ENCODE results near the gene C3orf38. TPM values are rescaled to one million over a fixed set of nuclear protein-coding genes. Genes with fewer than 3 reads are reported as not detected.
A peak's percentile ranks its signal among the peaks of the same experiment; 100 is the strongest.
"Not testable (repeated sequence)": the region's sequence is repeated elsewhere in the genome, so short reads cannot be mapped to it uniquely, and the experiment has no call there.

The C3orf38 gene
- total RNA-seq, 5 donors from 2014 or later (not counting 1 experiment from before 2014, with no cell fraction given) = 26.0 to 39.3 (median 26.8) TPM

DNA sequence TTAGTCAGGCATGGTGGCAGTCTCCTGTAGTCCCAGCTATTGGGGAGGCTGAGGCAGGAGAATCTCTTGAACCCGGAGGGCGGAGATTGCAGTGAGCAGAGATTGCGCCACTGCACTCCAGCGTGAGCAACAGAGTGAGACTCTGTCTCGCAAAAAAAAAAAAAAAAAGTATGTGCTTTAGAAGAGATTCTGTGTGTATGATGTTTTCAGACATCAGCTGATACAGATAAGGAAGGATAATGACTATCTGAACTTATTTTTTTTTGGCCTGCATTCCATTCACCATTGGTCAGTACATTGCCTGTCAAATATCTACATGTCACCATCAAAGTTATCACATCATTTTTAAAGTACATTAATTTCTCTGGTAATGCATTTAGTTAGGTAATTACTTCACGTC lies 17.4 kb downstream of the C3orf38 start:
- POLR2A ChIA-PET = interaction anchor here in 1 of 2 donors (0.7 kb wide), 1 partner anchor 880 kb away, joined by 11 read pairs; no protein-coding TSS in a partner anchor
- DNase-seq = no peak

DNA sequence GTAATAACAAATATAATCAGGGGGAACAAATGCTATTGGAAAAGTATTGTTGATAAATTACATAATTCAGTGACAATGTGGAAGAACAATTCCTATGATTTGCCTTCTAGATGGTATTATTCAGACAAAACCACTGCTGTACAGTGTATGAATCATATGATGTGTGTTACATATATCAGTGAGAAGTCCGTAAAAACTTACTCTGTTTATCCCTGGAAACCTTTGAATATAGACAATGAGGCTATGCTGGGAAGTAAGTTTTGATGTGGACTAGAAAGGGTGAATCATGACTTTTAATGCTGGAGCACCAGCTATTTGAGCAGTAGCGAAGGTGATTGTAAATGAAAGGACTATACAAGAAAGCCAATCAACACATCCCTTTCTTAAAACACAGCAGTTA lies 17.9 kb downstream of the C3orf38 start:
- DNase-seq = no peak
- no peaks in the 10 kb centered on the region for H3K27me3 Mint-ChIP-seq
- no peaks in the 10 kb centered on the region for H3K9me3 ChIP-seq
- no peak overlapping the region for H3K4me3 Mint-ChIP-seq
- ChIA-PET CTCF (interaction anchor here in 1 of 2 donors (0.6 kb wide), 2 partner anchors 13 to 116 kb away, joined by 3 read pairs; no protein-coding TSS in a partner anchor), POLR2A (interaction anchor here in 1 of 2 donors (0.6 kb wide), 1 partner anchor 978 kb away, joined by 4 read pairs; no protein-coding TSS in a partner anchor)
- no peak for ATAC-seq (replicated peaks in 1 of 4)
- H3K36me3 Mint-ChIP-seq = peaks cover 36% of the 10 kb centered on the region
- no peak overlapping the region for H3K27ac Mint-ChIP-seq
- H3K9me3 Mint-ChIP-seq = no peaks in the 10 kb centered on the region
- H3K4me1 Mint-ChIP-seq = peaks cover 0 to 8% (median 7%) of the 10 kb centered on the region in 3 donors
- 100% methylated on average over 1 of the region's 2 CpGs for WGBS (ENCODE audit: insufficient coverage)
- H3K4me1 ChIP-seq (ENCODE audit: control insufficient read depth in 1 of 2, extremely low read depth in 1 of 2, insufficient read depth in 2 of 2, low read length in 2 of 2) = no peaks in the 10 kb centered on the region
- H3K4me3 ChIP-seq (ENCODE audit: control insufficient read depth in 1 of 2, extremely low read depth in 1 of 2, low read length in 1 of 2) = no peak overlapping the region
- H3K27ac ChIP-seq (ENCODE audit: low read length) = no peak overlapping the region
- H3K27me3 ChIP-seq (replicated peaks in 1 of 2; ENCODE audit: control insufficient read depth in 2 of 2, extremely low read depth in 1 of 2, insufficient read depth in 2 of 2, low read length in 1 of 2) = no peaks in the 10 kb centered on the region
- no peaks in the 10 kb centered on the region for H3K36me3 ChIP-seq (ENCODE audit: control insufficient read depth in 2 of 2, extremely low read depth in 1 of 2, insufficient read depth in 1 of 2, low read length in 1 of 2)

More for the DNA sequence above, 17.4 kb downstream of the C3orf38 start:
- Mint-ChIP-seq H3K4me1 (peaks cover 0 to 11% (median 11%) of the 10 kb centered on the region in 3 donors), H3K27me3 (no peaks in the 10 kb centered on the region), H3K27ac (no peak overlapping the region), H3K9me3 (no peaks in the 10 kb centered on the region), H3K36me3 (peaks cover 35% of the 10 kb centered on the region), H3K4me3 (no peak overlapping the region)
- no peak for ATAC-seq (replicated peaks in 1 of 4)
- Histone ChIP-seq H3K36me3 (ENCODE audit: control insufficient read depth in 2 of 2, extremely low read depth in 1 of 2, insufficient read depth in 1 of 2, low read length in 1 of 2) (no peaks in the 10 kb centered on the region), H3K27me3 (replicated peaks in 1 of 2; ENCODE audit: control insufficient read depth in 2 of 2, extremely low read depth in 1 of 2, insufficient read depth in 2 of 2, low read length in 1 of 2) (no peaks in the 10 kb centered on the region), H3K27ac (ENCODE audit: low read length) (no peak overlapping the region), H3K4me3 (ENCODE audit: control insufficient read depth in 1 of 2, extremely low read depth in 1 of 2, low read length in 1 of 2) (no peak overlapping the region), H3K4me1 (ENCODE audit: control insufficient read depth in 1 of 2, extremely low read depth in 1 of 2, insufficient read depth in 2 of 2, low read length in 2 of 2) (no peaks in the 10 kb centered on the region), H3K9me3 (no peaks in the 10 kb centered on the region)
- no CpG with 5 or more reads among the region's 6 CpGs for WGBS (ENCODE audit: insufficient coverage)
- CTCF ChIA-PET = interaction anchor here in 1 of 2 donors (0.6 kb wide), 1 partner anchor 13 kb away, joined by 3 read pairs; no protein-coding TSS in a partner anchor

DNA sequence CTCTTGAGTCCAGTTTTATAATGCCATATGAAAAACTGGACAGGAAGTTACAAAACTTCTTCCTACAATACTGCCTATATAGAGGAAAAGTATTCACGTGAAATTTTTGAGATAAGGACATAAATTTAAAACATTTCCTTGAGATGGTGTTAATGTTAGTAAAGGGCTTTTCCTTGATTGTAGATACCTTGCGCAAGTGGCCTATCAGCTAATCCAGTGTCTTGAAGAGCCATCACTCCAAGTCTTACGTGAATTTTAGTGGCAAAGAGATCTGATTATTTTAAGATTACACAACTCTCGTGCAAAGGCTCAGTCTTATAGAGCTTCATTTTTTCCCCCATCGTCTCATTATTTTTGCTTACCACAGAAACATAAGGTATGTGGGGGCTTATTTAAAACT lies 18.4 kb downstream of the C3orf38 start:
- Mint-ChIP-seq H3K27me3 (no peaks in the 10 kb centered on the region), H3K36me3 (peaks cover 39% of the 10 kb centered on the region), H3K4me3 (no peak overlapping the region), H3K27ac (no peak overlapping the region), H3K4me1 (peaks cover 0 to 5% (median 4%) of the 10 kb centered on the region in 3 donors), H3K9me3 (peaks cover 0 to 3% (median 0%) of the 10 kb centered on the region in 3 donors)
- DNase-seq (no peak), ATAC-seq (replicated peaks in 1 of 4) (no peak)
- H3K4me3 ChIP-seq (ENCODE audit: control insufficient read depth in 1 of 2, extremely low read depth in 1 of 2, low read length in 1 of 2) = no peak overlapping the region
- POLR2A ChIA-PET = interaction anchor here in 1 of 2 donors (0.6 kb wide), 1 partner anchor 979 kb away, joined by 4 read pairs; no protein-coding TSS in a partner anchor
- CTCF ChIA-PET = interaction anchor here in 1 of 2 donors (0.6 kb wide), 3 partner anchors 117 to 400 kb away, joined by 3 to 7 read pairs (median 5); no protein-coding TSS in a partner anchor
- H3K9me3 ChIP-seq = no peaks in the 10 kb centered on the region
- H3K36me3 ChIP-seq (ENCODE audit: control insufficient read depth in 2 of 2, extremely low read depth in 1 of 2, insufficient read depth in 1 of 2, low read length in 1 of 2) = no peaks in the 10 kb centered on the region
- no CpG with 5 or more reads among the region's 5 CpGs for WGBS (ENCODE audit: insufficient coverage)
- H3K27ac ChIP-seq (ENCODE audit: low read length) = no peak overlapping the region
- H3K4me1 ChIP-seq (ENCODE audit: control insufficient read depth in 1 of 2, extremely low read depth in 1 of 2, insufficient read depth in 2 of 2, low read length in 2 of 2) = no peaks in the 10 kb centered on the region
- no peaks in the 10 kb centered on the region for H3K27me3 ChIP-seq (replicated peaks in 1 of 2; ENCODE audit: control insufficient read depth in 2 of 2, extremely low read depth in 1 of 2, insufficient read depth in 2 of 2, low read length in 1 of 2)

DNA sequence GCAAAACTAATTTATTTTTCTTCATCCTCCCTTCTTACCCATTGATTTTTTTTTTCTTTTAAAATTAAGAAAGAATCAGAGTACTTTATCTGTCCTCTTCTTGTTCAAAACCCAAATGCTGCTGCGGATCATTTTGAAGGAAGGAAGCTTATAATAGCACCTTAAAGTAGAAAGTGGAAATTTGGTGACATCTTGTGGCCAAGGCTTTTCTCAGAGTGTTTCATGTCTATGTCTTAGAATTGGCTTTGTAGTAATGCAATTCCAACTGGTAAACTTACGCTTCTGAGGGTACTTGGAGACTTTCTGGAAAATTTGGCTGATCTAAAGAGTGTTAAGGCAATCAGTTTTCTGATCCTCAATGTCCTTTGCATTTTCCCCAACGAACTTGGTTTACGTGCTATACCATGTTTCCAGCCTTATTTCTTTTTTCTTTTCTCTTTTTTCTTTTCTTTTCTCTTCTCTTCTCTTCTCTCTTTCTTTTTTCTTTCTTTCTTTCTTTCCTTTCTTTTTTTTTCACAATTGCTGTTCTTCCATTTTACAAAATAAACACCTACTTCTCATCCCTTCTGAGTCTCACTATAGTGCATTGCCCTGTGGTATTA lies 30.7 kb downstream of the C3orf38 start:
- Mint-ChIP-seq H3K4me3 (no peak overlapping the region), H3K4me1 (peaks cover 3 to 9% (median 7%) of the 10 kb centered on the region in 3 donors), H3K9me3 (peaks cover 6 to 20% (median 12%) of the 10 kb centered on the region in 3 donors), H3K27me3 (no peaks in the 10 kb centered on the region), H3K27ac (no peak overlapping the region), H3K36me3 (peaks cover 6% of the 10 kb centered on the region)
- peak in 2 of 4 experiments; percentile 37 to 66 for ATAC-seq (replicated peaks in 1 of 4)
- Histone ChIP-seq H3K4me1 (ENCODE audit: control insufficient read depth in 1 of 2, extremely low read depth in 1 of 2, insufficient read depth in 2 of 2, low read length in 2 of 2) (no peaks in the 10 kb centered on the region), H3K36me3 (ENCODE audit: control insufficient read depth in 2 of 2, extremely low read depth in 1 of 2, insufficient read depth in 1 of 2, low read length in 1 of 2) (no peaks in the 10 kb centered on the region), H3K27me3 (replicated peaks in 1 of 2; ENCODE audit: control insufficient read depth in 2 of 2, extremely low read depth in 1 of 2, insufficient read depth in 2 of 2, low read length in 1 of 2) (no peaks in the 10 kb centered on the region), H3K27ac (ENCODE audit: low read length) (no peak overlapping the region), H3K4me3 (ENCODE audit: control insufficient read depth in 1 of 2, extremely low read depth in 1 of 2, low read length in 1 of 2) (no peak overlapping the region), H3K9me3 (no peaks in the 10 kb centered on the region)
- POLR2A ChIA-PET = no interaction called here
- 72% methylated on average over 2 of the region's 4 CpGs for WGBS (ENCODE audit: insufficient coverage)
- peak in 18 of 35 experiments; percentile 0 to 66 (median 8) for DNase-seq
- CTCF ChIA-PET = interaction anchor here (0.7 to 1.5 kb wide), 12 partner anchors 9 to 921 kb away, joined by 3 to 10 read pairs (median 4); partner anchors contain the start of gene C3orf38 (in 1 of the 2)

DNA sequence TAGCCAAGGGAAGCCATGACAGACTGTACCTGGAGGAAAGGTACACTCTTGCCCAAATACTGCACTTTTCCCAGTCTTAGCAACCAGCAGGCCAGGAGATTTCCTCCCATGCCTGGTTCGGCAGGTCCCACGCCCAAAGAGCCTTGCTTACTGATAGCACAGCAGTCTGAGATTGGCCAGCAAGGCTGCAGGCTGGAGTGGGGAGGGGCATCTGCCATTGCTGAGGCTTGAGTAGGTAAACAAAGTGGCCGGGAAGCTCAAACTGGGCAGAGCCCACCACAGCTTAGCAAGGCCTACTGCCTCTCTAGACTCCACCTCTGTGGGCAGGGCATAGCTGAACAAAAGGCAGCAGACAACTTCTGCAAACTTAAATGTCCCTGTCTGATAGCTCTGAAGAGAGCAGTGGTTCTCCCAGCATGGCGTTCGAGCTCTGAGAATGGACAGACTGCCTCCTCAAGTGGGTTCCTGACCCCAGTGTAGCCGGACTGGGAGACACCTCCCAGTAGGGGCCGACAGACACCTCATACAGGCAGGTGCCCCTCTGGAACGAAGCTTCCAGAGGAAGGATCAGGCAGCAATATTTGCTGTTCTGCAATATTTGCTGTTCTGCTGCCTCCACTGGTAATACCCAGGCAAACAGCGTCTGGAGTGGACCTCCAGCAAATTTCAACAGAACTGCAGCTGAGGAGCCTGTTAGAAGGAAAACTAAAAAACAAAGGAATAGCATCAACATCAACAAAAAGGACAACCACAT lies 32.6 kb downstream of the C3orf38 start:
- H3K9me3 Mint-ChIP-seq = peaks cover 6 to 27% (median 21%) of the 10 kb centered on the region in 3 donors
- H3K36me3 Mint-ChIP-seq; H3K36me3 ChIP-seq (ENCODE audit: control insufficient read depth in 2 of 2, extremely low read depth in 1 of 2, insufficient read depth in 1 of 2, low read length in 1 of 2); H3K4me1 ChIP-seq (ENCODE audit: control insufficient read depth in 1 of 2, extremely low read depth in 1 of 2, insufficient read depth in 2 of 2, low read length in 2 of 2); H3K27ac Mint-ChIP-seq; H3K4me1 Mint-ChIP-seq; H3K27ac ChIP-seq (ENCODE audit: low read length); POLR2A ChIA-PET; H3K27me3 ChIP-seq (replicated peaks in 1 of 2; ENCODE audit: control insufficient read depth in 2 of 2, extremely low read depth in 1 of 2, insufficient read depth in 2 of 2, low read length in 1 of 2); H3K4me3 ChIP-seq (ENCODE audit: control insufficient read depth in 1 of 2, extremely low read depth in 1 of 2, low read length in 1 of 2); DNase-seq; H3K9me3 ChIP-seq; H3K4me3 Mint-ChIP-seq; ATAC-seq (replicated peaks in 1 of 4); H3K27me3 Mint-ChIP-seq: not testable (repeated sequence)
- CTCF ChIA-PET = interaction anchor here in 1 of 2 donors (0.6 kb wide), 1 partner anchor 875 kb away, joined by 4 read pairs; no protein-coding TSS in a partner anchor
- WGBS (ENCODE audit: insufficient coverage) = 82% methylated on average over 5 of the region's 9 CpGs

DNA sequence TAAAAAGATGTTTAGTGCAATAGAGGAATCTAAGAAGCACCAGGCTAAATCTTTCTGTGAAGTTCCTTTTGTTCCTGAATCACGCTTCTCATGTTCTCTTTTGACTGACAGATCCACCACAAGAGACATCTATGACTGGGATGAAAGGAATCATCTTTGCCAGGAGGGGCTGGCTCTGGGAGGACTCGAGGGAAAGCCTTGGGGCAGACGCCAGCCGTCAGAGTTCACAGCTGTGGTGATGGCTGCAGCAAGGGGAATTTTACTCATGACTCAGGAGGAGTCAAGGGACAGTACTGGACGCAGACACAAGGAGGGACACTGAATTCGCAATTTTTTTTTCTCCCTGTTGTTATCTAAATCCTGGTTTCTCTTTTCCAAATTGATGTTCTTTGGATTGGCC lies 38.7 kb downstream of the C3orf38 start:
- Histone ChIP-seq H3K27ac (ENCODE audit: low read length) (no peak overlapping the region), H3K9me3 (no peaks in the 10 kb centered on the region), H3K4me3 (ENCODE audit: control insufficient read depth in 1 of 2, extremely low read depth in 1 of 2, low read length in 1 of 2) (no peak overlapping the region), H3K4me1 (ENCODE audit: control insufficient read depth in 1 of 2, extremely low read depth in 1 of 2, insufficient read depth in 2 of 2, low read length in 2 of 2) (no peaks in the 10 kb centered on the region), H3K27me3 (replicated peaks in 1 of 2; ENCODE audit: control insufficient read depth in 2 of 2, extremely low read depth in 1 of 2, insufficient read depth in 2 of 2, low read length in 1 of 2) (no peaks in the 10 kb centered on the region), H3K36me3 (ENCODE audit: control insufficient read depth in 2 of 2, extremely low read depth in 1 of 2, insufficient read depth in 1 of 2, low read length in 1 of 2) (no peaks in the 10 kb centered on the region)
- DNase-seq (no peak), ATAC-seq (replicated peaks in 1 of 4) (no peak)
- CTCF ChIA-PET = no interaction called here
- POLR2A ChIA-PET = no interaction called here
- Mint-ChIP-seq H3K27ac (no peak overlapping the region), H3K4me3 (no peak overlapping the region), H3K4me1 (peaks cover 0 to 1% (median 0%) of the 10 kb centered on the region in 3 donors), H3K9me3 (peaks cover 6 to 24% (median 21%) of the 10 kb centered on the region in 3 donors), H3K36me3 (peaks cover 6% of the 10 kb centered on the region), H3K27me3 (no peaks in the 10 kb centered on the region)
- WGBS (ENCODE audit: insufficient coverage) = 96% methylated on average over 4 of the region's 6 CpGs
